Activated gamma-delta T cell treated with anti-CD3 and anti-CD28 coated beads, Interleukin-2, amount 50 U/mL, for 16 hours (primary cell): ENCODE measurements around the gene ADAMTS19.
"Not testable (repeated sequence)": the region's sequence is repeated elsewhere in the genome, so short reads cannot be mapped to it uniquely, and the experiment has no call there.

Source experiments
- DNase-seq: peaks from one replicate; pipeline ENCODE4 v3.0.0-alpha.2; 2020; ENCODE audit warnings: low read depth

The ADAMTS19 gene

GRCh38 chr5:129601576-129601975 lies 141.5 kb downstream of the ADAMTS19 start:
- no peak for DNase-seq

DNA sequence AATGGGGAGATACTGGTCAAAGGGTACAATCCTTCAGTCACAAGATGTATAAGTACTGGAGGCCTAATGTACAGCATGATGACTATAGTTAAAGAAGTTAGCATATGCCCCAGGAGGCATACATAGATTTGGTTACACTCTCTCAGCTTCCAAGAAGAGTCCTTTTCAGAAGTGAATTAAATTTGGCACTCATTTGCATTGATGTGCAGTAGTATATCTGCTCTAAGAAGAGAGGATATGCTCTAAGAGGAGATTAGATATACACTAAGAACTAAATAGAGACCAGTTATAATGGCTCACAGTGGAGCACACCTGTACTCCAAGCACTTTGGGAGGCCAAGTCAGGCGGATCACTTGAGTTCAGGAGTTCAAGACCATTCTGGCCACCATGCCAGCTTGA lies 148.3 kb downstream of the ADAMTS19 start:
- no peak for DNase-seq

- no peak for DNase-seq
Measured at GRCh38 chr5:129609710-129610109, 149.6 kb downstream of the ADAMTS19 start.

DNA sequence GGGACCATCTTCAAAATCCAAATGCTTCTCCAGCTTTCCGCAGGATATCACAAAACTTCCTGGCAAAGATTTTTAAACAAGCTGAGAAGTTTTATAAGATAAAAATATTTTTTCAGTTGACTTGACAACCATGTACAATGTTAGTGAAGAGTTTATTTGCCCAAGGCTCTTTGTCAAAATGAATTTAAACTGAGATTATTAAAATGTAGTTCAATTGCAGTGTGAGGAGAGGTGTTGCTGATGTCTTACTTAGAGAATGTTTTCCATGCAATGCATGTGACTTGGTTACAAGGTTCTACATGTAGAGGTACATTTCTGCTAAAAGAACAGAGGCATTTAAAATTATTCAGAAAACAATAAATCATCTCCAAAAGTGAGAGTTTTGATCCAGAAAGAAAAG lies 156.4 kb downstream of the ADAMTS19 start:
- no peak for DNase-seq

DNA sequence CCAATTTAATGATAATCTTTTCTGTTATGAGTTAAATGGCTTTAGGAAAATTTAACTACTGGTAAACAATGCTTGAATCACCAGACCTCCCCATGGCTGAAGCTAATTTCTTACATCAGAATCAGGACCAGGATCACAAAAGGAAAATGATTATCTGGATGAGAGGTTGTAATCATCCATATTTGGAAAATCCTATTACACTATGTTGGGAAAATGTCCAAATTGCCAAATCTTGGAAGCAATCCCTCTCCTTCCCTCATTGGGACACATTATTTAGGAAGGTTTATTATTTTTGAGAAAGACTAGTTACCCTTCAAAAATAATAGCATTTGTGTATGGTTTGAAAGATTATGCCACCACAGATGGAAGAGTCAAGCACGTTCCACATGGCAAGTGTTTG lies 157.1 kb downstream of the ADAMTS19 start:
- no peak for DNase-seq

- no peak for DNase-seq
Measured at GRCh38 chr5:129619782-129620181, 159.7 kb downstream of the ADAMTS19 start.

GRCh38 chr5:129622531-129622930 lies 162.4 kb downstream of the ADAMTS19 start:
- no peak for DNase-seq

DNA sequence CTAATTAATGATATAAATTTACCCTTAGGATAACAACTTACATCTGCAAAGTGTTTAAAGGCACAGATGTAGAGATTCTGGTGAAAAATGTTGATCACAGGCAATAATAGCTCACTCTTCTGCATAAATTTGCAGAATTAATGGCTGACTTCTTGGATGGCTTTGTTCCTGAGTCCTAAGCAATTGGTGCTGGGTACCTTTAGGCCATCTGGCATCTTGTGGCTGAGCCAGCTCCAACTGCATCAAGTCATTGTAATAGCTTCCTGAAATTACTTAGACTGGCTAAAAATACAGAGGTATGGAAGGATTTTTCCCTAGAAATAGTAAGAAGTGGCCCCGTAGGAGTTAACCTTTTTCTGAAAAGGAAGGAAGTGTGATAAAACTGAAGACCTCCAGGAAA lies 169.5 kb downstream of the ADAMTS19 start:
- no peak for DNase-seq

DNA sequence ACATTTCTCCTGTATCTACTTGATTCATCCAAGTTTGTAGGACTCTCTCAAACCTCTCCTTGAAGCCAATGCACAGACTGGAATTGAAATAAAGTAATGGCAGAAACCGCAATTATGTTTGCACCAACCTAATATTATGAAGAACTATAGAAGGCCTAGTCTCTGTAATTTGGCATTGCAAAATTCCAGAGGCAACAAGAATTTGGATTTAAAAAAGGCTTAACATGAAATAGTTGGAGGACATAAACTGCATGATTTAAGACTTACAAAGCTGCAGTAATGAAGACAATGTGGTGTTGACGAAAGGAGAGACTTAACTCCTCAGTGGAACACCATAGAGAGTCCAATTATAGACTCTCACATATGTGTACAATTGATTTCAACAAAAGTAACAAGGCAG lies 170.0 kb downstream of the ADAMTS19 start:
- no peak for DNase-seq

DNA sequence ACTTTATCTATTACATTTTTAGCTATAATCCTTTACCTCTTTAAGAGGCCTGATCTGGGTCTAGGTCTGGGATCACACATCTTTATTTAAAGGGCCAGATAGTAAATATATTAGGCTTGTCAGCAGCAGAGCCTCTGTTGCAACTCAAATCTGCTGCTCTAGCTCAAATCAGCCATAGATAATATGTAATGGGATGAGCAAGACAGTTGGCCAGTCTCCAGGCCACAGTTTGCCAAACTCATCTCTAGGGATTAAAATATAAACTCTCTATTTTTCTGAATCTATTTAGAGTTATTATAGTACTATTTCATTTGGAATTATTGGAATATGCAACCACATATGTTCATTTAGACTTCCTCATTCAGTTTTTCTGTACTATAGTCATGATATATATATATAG lies 171.9 kb downstream of the ADAMTS19 start:
- no peak for DNase-seq

GRCh38 chr5:129637501-129637900 lies 177.4 kb downstream of the ADAMTS19 start:
- not testable (repeated sequence) for DNase-seq

- DNase-seq, result no peak
Measured at GRCh38 chr5:129639331-129639730, 179.2 kb downstream of the ADAMTS19 start.

DNA sequence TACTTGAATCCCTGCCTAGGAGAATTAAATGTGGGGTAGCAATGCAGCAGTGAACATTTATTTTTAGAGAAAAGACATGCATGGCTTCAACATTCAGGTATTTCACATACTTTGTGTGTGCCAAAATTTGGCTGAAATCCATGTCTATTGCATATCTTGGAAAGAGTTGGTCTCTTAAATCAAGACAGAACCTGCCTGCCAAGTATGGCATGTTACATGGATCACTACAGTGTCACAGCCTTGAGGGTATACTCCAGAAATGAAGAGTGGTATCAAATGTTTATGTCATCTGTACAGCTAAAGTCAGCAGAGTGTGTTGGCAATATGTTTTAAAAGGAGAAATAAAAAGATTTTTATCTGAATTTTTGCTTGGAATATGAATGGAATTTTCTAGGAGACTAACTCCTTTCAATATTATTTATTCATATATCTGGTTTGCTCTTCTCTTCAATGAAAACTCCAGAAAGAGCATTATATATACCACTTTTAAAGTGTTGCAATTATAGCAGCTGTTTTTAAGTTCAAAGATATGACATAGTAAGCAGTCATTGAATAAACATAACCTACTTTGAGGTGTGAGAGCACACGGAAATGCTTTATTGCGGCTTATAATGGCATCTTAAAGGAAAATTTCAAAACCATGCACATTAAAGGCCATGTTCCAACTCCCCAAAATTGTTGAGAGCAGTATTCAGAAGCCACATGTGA lies 192.4 kb downstream of the ADAMTS19 start:
- DNase-seq, result no peak

DNA sequence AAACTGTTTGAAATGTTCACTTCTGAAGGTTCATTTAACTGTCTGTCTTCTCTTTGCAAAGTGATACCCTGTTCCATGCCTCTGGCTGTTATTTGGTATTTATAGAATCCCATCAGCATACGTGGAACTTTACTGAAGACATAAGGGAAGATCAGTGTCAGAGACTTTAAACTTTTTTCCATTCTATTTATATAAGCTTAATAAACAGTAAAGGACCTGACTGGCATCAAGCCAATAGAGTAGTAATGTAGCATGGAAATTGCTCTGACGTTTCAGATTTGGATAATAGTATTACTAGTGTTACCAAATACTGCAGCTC lies 192.9 kb downstream of the ADAMTS19 start:
- no peak for DNase-seq

- DNase-seq, result no peak
Measured at GRCh38 chr5:129653442-129653841, 193.3 kb downstream of the ADAMTS19 start.

GRCh38 chr5:129656952-129657351 lies 196.9 kb downstream of the ADAMTS19 start:
- DNase-seq, result no peak

GRCh38 chr5:129658801-129659200 lies 198.7 kb downstream of the ADAMTS19 start:
- DNase-seq, result no peak

DNA sequence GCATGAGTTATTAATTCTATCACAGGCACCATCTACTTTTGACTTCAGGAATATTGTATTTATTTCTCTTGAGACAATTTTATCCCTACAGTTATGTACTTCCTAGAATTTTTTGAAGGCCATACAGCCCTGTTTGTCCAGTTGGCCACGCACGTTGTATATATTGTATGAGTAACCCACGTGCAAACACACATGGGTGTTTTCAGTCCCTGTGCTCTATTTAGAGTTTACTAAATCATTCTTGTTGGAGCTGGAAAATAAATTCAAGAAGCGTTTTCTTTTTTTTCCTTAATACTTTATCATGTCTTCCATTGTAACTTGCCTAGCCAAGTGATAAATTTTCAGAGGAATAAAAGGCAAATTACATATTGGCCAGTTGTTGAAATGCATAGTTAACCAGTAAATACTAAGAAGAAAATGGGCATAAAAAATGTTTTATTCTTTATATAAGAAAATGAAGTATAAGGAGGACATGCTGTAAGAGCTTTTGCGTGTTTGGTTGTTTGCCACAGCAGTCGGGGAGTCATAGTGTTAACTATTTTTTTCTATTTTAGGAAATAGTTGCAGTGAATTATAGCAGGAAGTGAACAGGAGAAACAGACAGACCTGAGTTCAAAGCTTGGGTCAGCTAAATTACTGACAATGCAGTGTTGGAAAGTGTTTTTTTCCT lies 201.4 kb downstream of the ADAMTS19 start:
- no peak for DNase-seq

DNA sequence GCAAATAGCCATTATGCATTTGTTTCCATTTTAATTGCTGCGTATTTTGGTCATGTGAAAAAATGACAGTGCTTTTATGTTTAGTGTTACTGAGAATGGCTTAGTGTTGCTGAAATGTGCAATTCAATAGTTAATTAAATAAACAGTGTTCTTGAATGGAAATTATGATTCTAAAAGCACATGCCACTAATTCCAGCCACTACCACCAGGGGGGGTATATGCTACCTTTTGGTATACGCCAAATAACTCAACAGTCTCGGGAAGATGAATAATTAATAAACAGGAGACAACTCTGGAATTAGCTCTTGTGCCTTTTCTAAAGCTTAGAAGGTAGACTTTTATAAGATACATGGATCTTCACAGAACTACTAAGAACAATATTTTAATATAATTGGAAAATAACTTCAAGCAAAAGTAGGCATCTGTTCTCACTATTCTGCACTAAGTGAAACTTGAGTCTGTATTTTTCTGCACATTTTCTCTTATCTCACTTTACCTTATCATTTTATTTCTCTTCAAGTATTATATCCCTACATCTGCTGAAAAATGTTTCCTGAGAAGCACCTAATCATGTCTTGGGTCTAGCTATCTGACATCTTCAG lies 204.3 kb downstream of the ADAMTS19 start:
- DNase-seq, result no peak

GRCh38 chr5:129670957-129671500 lies 210.9 kb downstream of the ADAMTS19 start:
- DNase-seq, result no peak

- no peak for DNase-seq
Measured at GRCh38 chr5:129672006-129672405, 211.9 kb downstream of the ADAMTS19 start.

DNA sequence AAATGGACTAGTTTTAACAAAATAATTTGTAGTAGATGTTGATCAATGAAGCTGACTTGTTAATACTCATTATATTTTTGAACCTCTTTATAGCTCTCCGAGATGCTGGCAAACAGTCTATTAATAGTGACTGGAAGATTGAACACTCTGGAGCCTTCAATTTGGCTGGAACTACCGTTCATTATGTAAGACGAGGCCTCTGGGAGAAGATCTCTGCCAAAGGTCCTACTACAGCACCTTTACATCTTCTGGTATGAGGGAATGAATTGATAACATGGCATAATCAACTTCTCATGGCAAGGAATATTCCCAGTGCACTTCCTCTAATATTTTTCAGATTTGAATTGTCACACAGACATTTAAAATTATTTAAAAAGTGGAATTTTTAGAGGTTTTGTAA lies 219.6 kb downstream of the ADAMTS19 start:
- DNase-seq, result no peak

DNA sequence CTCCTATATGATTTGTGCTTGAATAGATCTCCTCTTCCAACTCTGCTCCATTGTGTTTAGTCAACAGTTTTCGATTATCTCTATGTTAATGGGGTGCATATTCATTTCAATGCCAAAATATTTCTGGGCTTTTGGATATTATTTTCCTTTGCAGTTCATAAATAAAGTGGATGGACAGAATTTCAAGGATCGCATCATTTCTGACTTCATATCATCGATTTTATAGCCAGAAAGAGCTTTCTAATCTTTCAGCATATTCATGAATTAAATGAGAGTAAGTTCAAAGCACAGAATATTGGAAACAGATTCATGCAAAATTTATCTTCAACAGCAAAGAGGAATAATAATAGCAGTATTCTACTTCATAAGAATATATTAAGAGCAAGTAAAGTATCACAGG lies 227.8 kb downstream of the ADAMTS19 start:
- no peak for DNase-seq
